ENCODE measurements around the gene NUCKS1. TPM values are rescaled to one million over a fixed set of nuclear protein-coding genes. Genes with fewer than 3 reads are reported as not detected.
"Not testable (repeated sequence)": the region's sequence is repeated elsewhere in the genome, so short reads cannot be mapped to it uniquely, and the experiment has no call there.

Gene NUCKS1
- total RNA-seq, 1 experiment from 2014 or later, result 205 TPM

DNA sequence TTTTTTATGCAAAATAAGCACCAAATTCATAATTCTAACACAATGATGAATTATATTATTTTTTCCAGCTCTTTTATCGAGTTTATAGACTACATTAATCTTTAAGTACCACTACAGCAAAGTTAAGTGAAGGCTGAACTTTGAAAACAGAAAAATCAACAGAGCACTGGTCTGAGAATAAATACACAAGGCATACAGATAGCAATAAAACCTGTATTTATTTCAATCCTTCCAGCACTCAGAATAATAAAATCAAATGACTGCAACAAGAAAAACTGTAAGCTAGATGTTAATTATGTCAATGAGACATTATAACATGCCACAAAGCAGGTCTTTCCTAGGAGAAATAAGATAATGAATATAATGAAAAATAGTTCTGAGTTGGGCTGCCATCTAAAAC, 24.5 kb downstream of the NUCKS1 start:
- no peak overlapping the region for H3K27ac Mint-ChIP-seq (ENCODE audit: unreplicated experiment)
- Histone ChIP-seq H3K36me3 (ENCODE audit: control insufficient read depth, insufficient read depth, low read length) (no peaks in the 10 kb centered on the region; the same call in none of the 2 replicates), H3K4me1 (no peaks in the 10 kb centered on the region; the same call in 1 of the 2 replicates), H3K27me3 (replicated peaks; ENCODE audit: control insufficient read depth, insufficient read depth, low read length) (no peaks in the 10 kb centered on the region), H3K9me3 (no peaks in the 10 kb centered on the region), H3K4me3 (ENCODE audit: low read depth, low read length) (no peak overlapping the region)
- DNase-seq, result no peak
- intact Hi-C loops (cut with micrococcal nuclease; ENCODE audit: unreplicated experiment), result no loop called here
- H3K27me3 Mint-ChIP-seq (ENCODE audit: insufficient read depth, unreplicated experiment), result no peaks in the 10 kb centered on the region
- H3K4me3 Mint-ChIP-seq (ENCODE audit: unreplicated experiment), result no peak overlapping the region
- POLR2A ChIA-PET, result no interaction called here
- no TSS peak for BruUV-seq (replicated peaks)
- TF ChIP-seq, protein P1, sequence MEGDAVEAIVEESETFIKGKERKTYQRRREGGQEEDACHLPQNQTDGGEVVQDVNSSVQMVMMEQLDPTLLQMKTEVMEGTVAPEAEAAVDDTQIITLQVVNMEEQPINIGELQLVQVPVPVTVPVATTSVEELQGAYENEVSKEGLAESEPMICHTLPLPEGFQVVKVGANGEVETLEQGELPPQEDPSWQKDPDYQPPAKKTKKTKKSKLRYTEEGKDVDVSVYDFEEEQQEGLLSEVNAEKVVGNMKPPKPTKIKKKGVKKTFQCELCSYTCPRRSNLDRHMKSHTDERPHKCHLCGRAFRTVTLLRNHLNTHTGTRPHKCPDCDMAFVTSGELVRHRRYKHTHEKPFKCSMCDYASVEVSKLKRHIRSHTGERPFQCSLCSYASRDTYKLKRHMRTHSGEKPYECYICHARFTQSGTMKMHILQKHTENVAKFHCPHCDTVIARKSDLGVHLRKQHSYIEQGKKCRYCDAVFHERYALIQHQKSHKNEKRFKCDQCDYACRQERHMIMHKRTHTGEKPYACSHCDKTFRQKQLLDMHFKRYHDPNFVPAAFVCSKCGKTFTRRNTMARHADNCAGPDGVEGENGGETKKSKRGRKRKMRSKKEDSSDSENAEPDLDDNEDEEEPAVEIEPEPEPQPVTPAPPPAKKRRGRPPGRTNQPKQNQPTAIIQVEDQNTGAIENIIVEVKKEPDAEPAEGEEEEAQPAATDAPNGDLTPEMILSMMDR (IDR thresholded peaks at IDR 0.05; ENCODE audit: insufficient read depth in 1 of 2, low read depth in 1 of 2, low read length in 1 of 2, severe bottlenecking in 1 of 2, unreplicated experiment in 1 of 2), result no peak
- H3K36me3 Mint-ChIP-seq (ENCODE audit: insufficient read depth, unreplicated experiment), result peaks cover 86% of the 10 kb centered on the region
- H3K4me1 Mint-ChIP-seq (ENCODE audit: low read depth, unreplicated experiment), result peaks cover 2% of the 10 kb centered on the region
- CTCF ChIA-PET, result no interaction called here
- no peaks in the 10 kb centered on the region for H3K9me3 Mint-ChIP-seq (ENCODE audit: unreplicated experiment)

DNA sequence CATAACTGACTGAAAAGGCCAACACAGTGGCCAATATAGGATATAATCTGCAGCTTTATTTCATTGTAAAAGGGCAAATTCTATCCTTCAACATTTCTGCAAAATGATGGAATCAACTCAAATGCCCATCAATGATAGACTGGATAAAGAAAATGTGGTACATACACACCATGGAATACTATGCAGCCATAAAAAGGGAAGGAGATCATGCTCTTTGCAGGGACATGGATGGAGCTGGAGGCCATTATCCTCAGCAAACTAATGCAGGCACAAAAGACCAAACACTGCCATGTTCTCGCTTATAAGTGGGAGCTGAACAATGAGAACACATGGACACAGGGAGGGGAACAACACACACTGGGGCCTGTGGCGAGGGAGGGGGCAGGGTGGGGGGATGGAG, 29.2 kb downstream of the NUCKS1 start:
- H3K36me3 ChIP-seq (ENCODE audit: control insufficient read depth, insufficient read depth, low read length); H3K9me3 Mint-ChIP-seq (ENCODE audit: unreplicated experiment); H3K27ac Mint-ChIP-seq (ENCODE audit: unreplicated experiment); H3K9me3 ChIP-seq; H3K27me3 Mint-ChIP-seq (ENCODE audit: insufficient read depth, unreplicated experiment); H3K4me3 Mint-ChIP-seq (ENCODE audit: unreplicated experiment); H3K4me1 ChIP-seq; intact Hi-C loops (cut with micrococcal nuclease; ENCODE audit: unreplicated experiment); H3K4me1 Mint-ChIP-seq (ENCODE audit: low read depth, unreplicated experiment); H3K27me3 ChIP-seq (replicated peaks; ENCODE audit: control insufficient read depth, insufficient read depth, low read length); POLR2A ChIA-PET; BruUV-seq (replicated peaks); DNase-seq; H3K4me3 ChIP-seq (ENCODE audit: low read depth, low read length): not testable (repeated sequence)
- CTCF ChIA-PET, result interaction anchor here (0.6 kb wide), 1 partner anchor 18 kb away, joined by 3 read pairs; no protein-coding TSS in a partner anchor
- peaks cover 93% of the 10 kb centered on the region for H3K36me3 Mint-ChIP-seq (ENCODE audit: insufficient read depth, unreplicated experiment)

DNA sequence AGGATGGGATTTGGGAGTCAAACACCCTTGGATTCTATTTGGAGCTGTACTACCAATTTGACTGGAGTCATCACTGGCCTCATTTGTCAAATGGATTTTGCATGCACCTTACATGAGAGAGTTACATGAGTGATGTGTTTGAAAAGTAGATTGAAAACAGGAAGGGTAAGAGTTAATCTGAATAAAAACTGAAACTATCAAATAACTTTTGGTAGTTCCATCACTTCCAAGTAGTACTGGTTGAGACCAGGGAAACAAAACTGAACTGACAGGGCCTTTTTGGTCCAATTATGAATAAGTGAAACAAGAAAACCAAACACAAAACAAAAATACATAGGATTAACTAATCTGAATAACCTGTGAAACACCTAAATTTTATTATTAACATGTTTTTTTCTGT, 30.2 kb downstream of the NUCKS1 start:
- Histone ChIP-seq H3K27me3 (replicated peaks; ENCODE audit: control insufficient read depth, insufficient read depth, low read length) (no peaks in the 10 kb centered on the region), H3K4me3 (ENCODE audit: low read depth, low read length) (no peak overlapping the region), H3K4me1 (no peaks in the 10 kb centered on the region), H3K36me3 (ENCODE audit: control insufficient read depth, insufficient read depth, low read length) (no peaks in the 10 kb centered on the region; the same call in none of the 2 replicates), H3K9me3 (no peaks in the 10 kb centered on the region)
- no peak for DNase-seq
- ChIA-PET POLR2A (no interaction called here), CTCF (interaction anchor here (0.6 kb wide), 1 partner anchor 8 kb away, joined by 3 read pairs; no protein-coding TSS in a partner anchor)
- BruUV-seq (replicated peaks), result no TSS peak
- intact Hi-C loops (cut with micrococcal nuclease; ENCODE audit: unreplicated experiment), result no loop called here
- Mint-ChIP-seq H3K27me3 (ENCODE audit: insufficient read depth, unreplicated experiment) (no peaks in the 10 kb centered on the region), H3K4me1 (ENCODE audit: low read depth, unreplicated experiment) (no peaks in the 10 kb centered on the region), H3K9me3 (ENCODE audit: unreplicated experiment) (no peaks in the 10 kb centered on the region), H3K36me3 (ENCODE audit: insufficient read depth, unreplicated experiment) (peaks cover 93% of the 10 kb centered on the region), H3K4me3 (ENCODE audit: unreplicated experiment) (no peak overlapping the region), H3K27ac (ENCODE audit: unreplicated experiment) (no peak overlapping the region)
- TF ChIP-seq, protein P1 (IDR thresholded peaks at IDR 0.05; ENCODE audit: insufficient read depth in 1 of 2, low read depth in 1 of 2, low read length in 1 of 2, severe bottlenecking in 1 of 2, unreplicated experiment in 1 of 2), result no peak

DNA sequence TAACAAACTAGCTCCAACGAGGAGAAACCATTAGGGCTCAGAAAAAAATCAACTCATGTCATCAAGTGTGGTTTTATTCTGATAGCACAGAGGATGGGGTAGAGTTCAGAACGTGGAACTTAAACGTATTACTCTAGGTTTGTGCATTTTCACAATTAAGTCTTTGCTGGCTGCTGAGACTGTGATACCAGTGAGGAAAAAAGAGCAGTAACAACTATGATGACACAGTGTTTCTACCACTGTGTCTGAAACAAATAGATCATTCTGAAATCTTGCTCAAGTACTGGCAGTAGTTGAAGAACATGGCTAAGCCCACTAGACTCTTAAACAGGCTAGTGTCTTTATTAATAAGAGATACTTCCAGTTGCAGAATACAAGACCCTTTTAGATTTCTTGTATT, 31.0 kb downstream of the NUCKS1 start:
- ChIA-PET CTCF (no interaction called here), POLR2A (no interaction called here)
- no peaks in the 10 kb centered on the region for H3K4me1 Mint-ChIP-seq (ENCODE audit: low read depth, unreplicated experiment)
- H3K27me3 Mint-ChIP-seq (ENCODE audit: insufficient read depth, unreplicated experiment), result no peaks in the 10 kb centered on the region
- no peak for DNase-seq
- Histone ChIP-seq H3K36me3 (ENCODE audit: control insufficient read depth, insufficient read depth, low read length) (no peaks in the 10 kb centered on the region; the same call in none of the 2 replicates), H3K9me3 (no peaks in the 10 kb centered on the region), H3K4me3 (ENCODE audit: low read depth, low read length) (no peak overlapping the region), H3K4me1 (no peaks in the 10 kb centered on the region), H3K27me3 (replicated peaks; ENCODE audit: control insufficient read depth, insufficient read depth, low read length) (no peaks in the 10 kb centered on the region)
- BruUV-seq (replicated peaks), result no TSS peak
- no peak overlapping the region for H3K27ac Mint-ChIP-seq (ENCODE audit: unreplicated experiment)
- intact Hi-C loops (cut with micrococcal nuclease; ENCODE audit: unreplicated experiment), result no loop called here
- TF ChIP-seq, protein P1 (IDR thresholded peaks at IDR 0.05; ENCODE audit: insufficient read depth in 1 of 2, low read depth in 1 of 2, low read length in 1 of 2, severe bottlenecking in 1 of 2, unreplicated experiment in 1 of 2), result no peak
- H3K9me3 Mint-ChIP-seq (ENCODE audit: unreplicated experiment), result no peaks in the 10 kb centered on the region
- H3K4me3 Mint-ChIP-seq (ENCODE audit: unreplicated experiment), result no peak overlapping the region
- peaks cover 93% of the 10 kb centered on the region for H3K36me3 Mint-ChIP-seq (ENCODE audit: insufficient read depth, unreplicated experiment)
